NCI-H2081 (cell line): Measurements from ENCODE around the gene CDCA3.

Source experiments
- DNase-seq, 2 experiments: peaks; one replicate each; lab custom pipeline; 2025; lab: John Stamatoyannopoulos, UW

Gene CDCA3

GRCh38 chr12:6852651-6853354 lies 1.7 kb upstream of the CDCA3 start:
- DNase-seq: peak; percentile 12 to 37

- DNase-seq: peak; percentile 99 to 100
Measured at GRCh38 chr12:6851921-6852650, 1.0 kb upstream of the CDCA3 start, which contains the start of gene USP5. Gene USP5, plus strand, starts transcription at chr12:6852150. Its CDS starts 30 bp downstream, at chr12:6852180.

DNA sequence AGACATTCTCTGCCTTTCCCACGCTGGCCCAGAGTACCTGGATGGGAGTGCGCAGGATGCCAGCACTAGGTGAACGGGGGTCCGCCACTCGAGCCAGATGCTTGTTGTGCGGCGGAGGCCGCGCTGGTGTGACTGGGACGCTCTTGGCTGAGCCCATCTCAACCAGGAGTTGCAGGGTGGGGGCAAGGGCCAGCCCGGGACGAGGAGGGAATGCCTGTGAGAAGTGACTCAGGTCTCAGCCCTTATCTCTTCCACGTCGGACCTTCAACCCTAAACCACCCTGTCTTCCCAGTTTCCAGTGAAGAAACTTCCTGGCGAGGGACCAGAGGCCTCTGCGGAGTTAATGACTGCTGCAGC lies 312 bp downstream of the CDCA3 start:
- no peak for DNase-seq

GRCh38 chr12:6849976-6850560 lies 1.0 kb downstream of the CDCA3 start:
- no peak for DNase-seq

DNA sequence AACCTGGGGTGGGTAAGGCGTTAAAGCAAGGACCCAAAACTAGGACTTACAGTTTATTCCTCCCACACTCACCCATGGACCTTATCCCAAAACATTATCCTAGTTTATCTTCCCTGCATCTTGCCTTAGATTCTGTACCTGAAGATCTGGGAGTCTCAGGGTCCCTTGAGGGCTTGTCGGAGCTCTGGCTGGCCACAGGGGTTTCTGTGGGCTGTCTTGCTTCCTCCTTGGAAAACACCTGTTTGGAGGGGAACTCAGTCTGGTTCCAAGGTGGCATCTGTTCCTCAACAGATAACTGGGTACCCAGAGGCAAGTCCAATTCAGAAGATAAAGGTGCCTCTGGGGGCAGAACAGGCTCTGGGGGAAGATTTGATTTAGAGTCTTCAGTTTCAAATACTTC lies 1.7 kb downstream of the CDCA3 start:
- DNase-seq: no peak

GRCh38 chr12:6847676-6848075 lies 3.4 kb downstream of the CDCA3 start:
- DNase-seq: no peak

DNA sequence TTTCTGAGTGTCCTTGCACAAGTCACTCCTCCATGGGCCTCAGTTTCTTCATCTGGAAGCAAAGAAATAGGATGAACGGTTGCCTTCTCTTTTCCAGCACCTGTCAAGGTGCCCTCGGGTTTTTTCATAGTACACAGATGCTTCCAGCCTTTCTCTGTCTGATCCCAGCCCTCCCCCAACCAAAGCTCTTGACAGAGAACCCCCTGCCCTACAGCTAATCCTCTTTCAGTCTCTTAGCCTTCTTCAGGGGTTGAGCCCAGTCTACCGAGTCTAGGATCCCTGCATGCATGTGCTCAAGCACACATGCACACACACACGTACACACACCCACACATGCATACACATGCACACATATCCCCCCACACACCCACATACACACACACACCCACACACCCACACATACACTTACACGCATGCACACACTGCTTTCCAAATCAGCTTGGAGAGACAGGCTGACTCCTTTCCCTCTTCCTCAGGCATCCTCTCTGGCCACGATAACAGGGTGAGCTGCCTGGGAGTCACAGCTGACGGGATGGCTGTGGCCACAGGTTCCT lies 4.7 kb downstream of the CDCA3 start:
- DNase-seq: no peak

GRCh38 chr12:6845395-6845794 lies 5.7 kb downstream of the CDCA3 start:
- no peak for DNase-seq

DNA sequence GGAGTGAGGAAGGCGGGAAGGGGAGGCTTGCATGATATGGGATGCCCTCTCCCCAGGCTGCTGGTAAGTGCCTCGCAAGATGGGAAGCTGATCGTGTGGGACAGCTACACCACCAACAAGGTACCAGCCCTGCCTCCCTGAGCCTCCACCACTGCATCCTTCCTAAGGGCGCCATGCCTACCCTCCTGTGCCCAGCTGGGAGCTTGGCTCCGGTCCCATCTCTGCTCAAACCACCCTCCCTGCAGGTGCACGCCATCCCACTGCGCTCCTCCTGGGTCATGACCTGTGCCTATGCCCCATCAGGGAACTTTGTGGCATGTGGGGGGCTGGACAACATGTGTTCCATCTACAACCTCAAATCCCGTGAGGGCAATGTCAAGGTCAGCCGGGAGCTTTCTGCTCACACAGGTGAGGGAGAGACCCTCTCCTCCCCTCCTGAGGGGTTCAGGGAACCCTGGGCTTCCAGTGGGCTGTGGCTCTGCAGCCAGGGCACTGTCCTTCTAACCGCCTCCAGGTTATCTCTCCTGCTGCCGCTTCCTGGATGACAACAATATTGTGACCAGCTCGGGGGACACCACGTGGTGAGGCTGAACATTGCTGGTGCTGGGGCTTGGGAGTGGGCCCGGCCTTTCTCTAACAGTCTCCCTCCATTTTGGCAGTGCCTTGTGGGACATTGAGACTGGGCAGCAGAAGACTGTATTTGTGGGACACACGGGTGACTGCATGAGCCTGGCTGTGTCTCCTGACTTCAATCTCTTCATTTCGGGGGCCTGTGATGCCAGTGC lies 7.8 kb downstream of the CDCA3 start:
- no peak for DNase-seq

DNA sequence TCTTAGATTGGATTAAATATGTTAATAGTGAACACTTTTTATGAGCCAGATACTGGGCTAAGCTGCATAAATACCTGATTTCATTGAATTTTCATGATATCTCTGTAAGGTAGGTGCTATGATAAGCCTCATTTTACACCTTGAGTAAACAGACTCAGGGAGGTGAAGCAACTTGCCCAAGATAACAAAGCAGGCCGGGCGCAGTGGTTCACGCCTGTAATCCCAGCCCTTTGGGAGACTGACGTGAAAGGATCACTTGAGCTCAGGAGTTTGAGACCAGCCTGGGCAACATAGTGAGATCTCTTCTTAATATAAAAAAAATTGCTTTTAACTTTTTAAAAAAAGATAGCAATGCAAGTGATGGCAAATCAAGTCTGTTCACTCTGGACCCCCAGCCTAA lies 9.0 kb downstream of the CDCA3 start:
- no peak for DNase-seq

DNA sequence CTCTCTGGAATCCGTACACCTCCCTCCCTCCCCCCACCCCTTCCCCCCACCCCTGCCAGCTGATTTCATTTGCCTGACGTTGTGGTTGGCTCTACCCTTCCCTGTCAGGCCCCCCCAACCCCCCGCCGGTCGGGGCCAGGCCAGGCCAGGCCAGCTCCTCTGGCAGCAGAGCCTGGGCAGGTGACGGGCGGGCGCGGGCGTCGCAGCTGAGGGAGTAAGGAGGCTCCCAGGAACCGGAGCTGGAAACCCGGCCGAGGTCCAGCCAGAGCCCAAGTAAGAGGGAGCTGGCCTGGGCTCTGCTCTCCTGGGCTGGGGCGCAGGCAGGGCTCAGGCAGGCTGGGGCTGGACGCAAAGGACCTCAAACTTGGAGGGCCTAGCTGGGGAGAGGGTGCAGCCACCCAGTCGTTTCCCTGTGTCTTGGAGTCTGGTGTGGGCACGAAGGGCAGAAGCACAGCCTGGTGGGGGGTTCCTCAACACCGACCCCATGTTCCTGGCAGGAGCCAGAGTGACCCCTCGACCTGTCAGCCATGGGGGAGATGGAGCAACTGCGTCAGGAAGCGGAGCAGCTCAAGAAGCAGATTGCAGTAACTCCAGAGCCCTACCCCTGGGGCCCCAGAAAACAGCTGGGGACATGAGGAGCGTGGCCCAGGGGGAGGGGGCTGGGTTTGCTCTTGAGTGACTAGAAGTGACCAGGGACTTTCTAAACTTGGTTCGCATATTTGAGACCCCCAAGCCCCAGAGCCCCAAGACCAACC lies 10.1 kb downstream of the CDCA3 start, which contains the start of gene GNB3:
GNB3 (plus strand) TSS at position 165 of the 755 bp plus-strand sequence; CDS start at position 528, 363 bp downstream.
- no peak for DNase-seq

- no peak for DNase-seq
Measured at GRCh38 chr12:6840330-6840729, 10.8 kb downstream of the CDCA3 start.

DNA sequence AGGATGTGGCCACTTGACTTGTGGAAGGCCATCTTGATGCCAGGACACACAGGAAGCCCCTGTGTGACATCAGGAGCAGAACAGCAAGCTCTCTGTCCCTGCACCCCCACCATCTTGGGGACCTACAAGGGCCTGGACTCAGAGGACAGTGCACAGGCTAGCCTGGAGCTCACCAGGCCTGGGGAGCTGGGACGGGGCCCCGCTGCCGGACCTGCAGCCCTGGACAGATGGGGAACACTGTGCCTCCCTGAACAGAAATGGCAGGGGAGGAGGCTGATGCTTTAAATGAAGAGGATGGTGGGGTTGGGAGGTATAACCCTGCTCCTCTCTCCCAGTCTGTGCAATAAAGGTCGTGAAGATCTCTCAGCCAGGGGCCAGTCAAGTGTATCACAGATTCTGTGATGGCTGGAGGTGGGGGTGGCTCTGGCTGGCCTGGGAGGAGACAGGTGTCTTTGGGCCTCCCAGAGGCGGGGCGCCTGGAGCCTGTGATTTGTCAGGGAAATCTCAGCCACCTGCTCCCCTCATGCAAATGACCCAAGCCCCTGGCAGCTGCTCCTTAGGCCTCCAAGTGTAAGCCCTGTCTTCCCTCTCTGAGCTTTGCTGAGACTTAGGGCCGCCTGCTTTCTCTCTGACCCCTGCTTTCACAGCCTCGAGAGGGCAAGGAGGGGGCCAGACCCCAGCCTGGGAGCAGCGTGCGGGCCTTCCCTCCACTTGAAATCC lies 11.4 kb downstream of the CDCA3 start:
- DNase-seq: peak in 1 of 2 experiments; percentile 46

- no peak for DNase-seq
Measured at GRCh38 chr12:6838854-6839253, 12.2 kb downstream of the CDCA3 start.

DNA sequence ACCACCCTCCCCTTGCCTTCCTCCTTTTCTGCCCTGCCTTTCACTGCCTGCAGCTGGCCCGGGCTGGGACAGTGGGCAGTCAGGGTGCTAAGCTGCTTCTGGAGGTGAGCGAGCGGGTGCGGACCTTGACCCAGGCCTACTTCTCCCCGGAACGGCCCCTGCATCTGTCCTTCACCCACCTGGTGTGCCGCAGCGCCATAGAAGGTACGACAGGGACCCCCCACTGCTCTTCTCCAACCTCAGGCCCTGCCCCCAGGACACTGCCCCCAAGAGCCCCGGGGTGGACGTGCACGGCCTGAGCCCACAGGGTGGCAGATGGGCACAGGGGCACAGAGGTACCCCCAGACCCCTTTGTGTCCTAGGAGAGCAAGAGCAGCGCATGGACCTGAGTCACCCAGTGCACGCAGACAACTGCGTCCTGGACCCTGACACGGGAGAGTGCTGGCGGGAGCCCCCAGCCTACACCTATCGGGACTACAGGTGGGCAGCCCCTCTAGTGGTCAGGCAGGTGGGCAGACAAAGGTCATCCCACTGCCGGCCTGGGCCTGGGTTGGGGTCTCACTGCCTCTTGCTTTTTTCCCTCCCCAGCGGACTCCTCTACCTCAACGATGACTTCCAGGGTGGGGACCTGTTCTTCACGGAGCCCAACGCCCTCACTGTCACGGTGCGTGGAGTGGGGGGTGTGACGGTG lies 13.6 kb downstream of the CDCA3 start:
- no peak for DNase-seq

GRCh38 chr12:6836851-6837250 lies 14.2 kb downstream of the CDCA3 start:
- DNase-seq: no peak

GRCh38 chr12:6834873-6835272 lies 16.2 kb downstream of the CDCA3 start:
- DNase-seq: no peak

GRCh38 chr12:6834254-6834653 lies 16.8 kb downstream of the CDCA3 start:
- DNase-seq: no peak

DNA sequence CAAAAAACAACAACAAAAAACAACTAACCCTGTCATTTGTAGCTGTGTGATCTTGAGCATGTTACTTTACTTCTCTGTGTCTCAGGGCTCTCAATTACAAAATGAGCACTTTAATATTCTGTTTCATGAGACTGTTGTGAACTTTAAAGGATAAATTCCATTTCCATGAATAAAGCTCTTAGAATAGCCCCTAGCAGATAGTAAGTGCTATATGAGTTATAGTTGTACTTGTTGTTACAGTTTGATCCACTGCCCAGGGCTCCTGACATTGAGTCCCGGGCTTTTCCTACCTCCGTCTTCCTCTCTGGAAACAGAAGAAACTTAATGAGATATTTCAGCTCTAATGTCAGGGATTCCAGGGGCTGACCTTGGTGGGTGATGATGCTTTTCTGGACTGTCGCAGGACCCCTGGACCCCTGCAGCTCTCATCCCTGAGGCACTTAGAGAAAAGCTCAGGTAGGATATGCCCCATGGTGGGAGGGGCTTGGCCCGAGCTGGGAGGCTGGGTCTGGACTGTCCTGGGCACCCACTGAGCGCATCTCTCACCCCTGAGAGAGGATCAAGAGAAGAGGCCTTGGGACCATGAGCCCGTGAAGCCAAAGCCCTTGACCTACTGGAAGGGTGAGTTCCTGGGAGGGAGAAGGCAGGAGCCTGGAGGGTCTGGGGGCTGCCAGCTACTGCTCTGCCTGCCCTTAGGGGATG lies 17.7 kb downstream of the CDCA3 start:
- no peak for DNase-seq
